H1 (cell line): ENCODE data around the gene SLC5A8. TPM values are rescaled to one million over a fixed set of nuclear protein-coding genes. Genes with fewer than 3 reads are reported as not detected.

Experiments used
- CTCF ChIA-PET: fragments of 300-600 bp; sonication (Branson Sonifier 250); formaldehyde crosslinking; loops from one replicate; lab custom pipeline; 2021; ENCODE audit not compliant: partially characterized antibody; lab: Charles Lee
- POLR2A ChIA-PET: fragments of 300-600 bp; sonication (Branson Sonifier 250); formaldehyde crosslinking; loops from one replicate; lab custom pipeline; 2021; ENCODE audit warnings: inconsistent platforms; ENCODE audit not compliant: partially characterized antibody; lab: Charles Lee
- DNase-seq, 2 experiments: peaks; one replicate each; pipeline versions ENCODE4 v3.0.0 to v3.0.0-alpha.2; 2010 to 2022; ENCODE audit warnings: low spot score in 2 of 2, low read depth in 1 of 2, mixed read lengths in 1 of 2
- FAIRE-seq: peaks from 2 replicates; lab custom pipeline; 2011; peaks lifted over from hg19 to GRCh38; lab: Jason Lieb, UNC
- H2AFZ ChIP-seq: 2 replicates; pipeline ENCODE4 v1.8.1; 2012; ENCODE audit warnings: low read length, inconsistent platforms
- H2AK5ac ChIP-seq: 2 replicates; pipeline ENCODE4 v1.6.1; 2013; ENCODE audit warnings: low read depth, low read length
- H2BK120ac ChIP-seq: replicated peaks from 2 replicates; pipeline ENCODE3; 2013; ENCODE audit warnings: low read depth, low read length, inconsistent platforms
- H2BK12ac ChIP-seq: 2 replicates; pipeline ENCODE4 v1.6.1; 2013; ENCODE audit warnings: low read depth, low read length
- H2BK15ac ChIP-seq: 2 replicates; pipeline ENCODE4 v1.6.1; 2013; ENCODE audit warnings: low read length
- H2BK20ac ChIP-seq: 2 replicates; pipeline ENCODE4 v1.6.1; 2013; ENCODE audit warnings: low read length
- H2BK5ac ChIP-seq: 2 replicates; pipeline ENCODE4 v1.6.1; 2013; ENCODE audit warnings: low read depth, low read length
- H3K14ac ChIP-seq: 2 replicates; pipeline ENCODE4 v1.6.1; 2013; ENCODE audit warnings: inconsistent platforms; ENCODE audit not compliant: insufficient read length
- H3K18ac ChIP-seq: 2 replicates; pipeline ENCODE4 v1.6.1; 2013; ENCODE audit warnings: low read length; ENCODE audit errors: extremely low read depth
- H3K23ac ChIP-seq: 2 replicates; pipeline ENCODE4 v1.6.1; 2013; ENCODE audit warnings: inconsistent platforms; ENCODE audit not compliant: insufficient read length
- H3K23me2 ChIP-seq: 2 replicates; pipeline ENCODE4 v1.6.1; 2013; ENCODE audit warnings: low read depth, low read length
- H3K27ac ChIP-seq: 2 replicates; pipeline ENCODE4 v1.6.1; 2011; ENCODE audit warnings: low read depth, low read length, inconsistent platforms
- H3K27me3 ChIP-seq, 4 experiments: replicated peaks in 1 of 4; 1 replicate in 1 of 4; 2 replicates in 3 of 4; pipeline versions ENCODE4 v1.6.1 to v1.8.1; 2011 to 2013; ENCODE audit warnings: low read length in 3 of 4, mild to moderate bottlenecking in 3 of 4, inconsistent platforms in 2 of 4, mixed read lengths in 2 of 4, moderate library complexity in 1 of 4; ENCODE audit not compliant: control insufficient read depth in 3 of 4, insufficient read depth in 3 of 4; ENCODE audit errors: extremely low read depth in 1 of 4
- H3K36me3 ChIP-seq, 4 experiments: 2 replicates each; pipeline versions ENCODE4 v1.6.1 to v1.8.1; 2011 to 2013; ENCODE audit warnings: mild to moderate bottlenecking in 4 of 4, low read length in 3 of 4, moderate library complexity in 2 of 4, control low read depth in 1 of 4, inconsistent platforms in 1 of 4; ENCODE audit not compliant: insufficient read depth in 4 of 4, control insufficient read depth in 2 of 4
- H3K4ac ChIP-seq: replicated peaks from 2 replicates; pipeline ENCODE3; 2013; ENCODE audit warnings: low read length, low read depth, mixed read lengths, inconsistent platforms; ENCODE audit not compliant: insufficient read length
- H3K4me1 ChIP-seq, 4 experiments: replicated peaks in 1 of 4; 1 replicate in 1 of 4; 2 replicates in 3 of 4; pipeline versions ENCODE4 v1.6.1 to v1.8.1; 2011 to 2013; ENCODE audit warnings: low read length in 3 of 4, inconsistent platforms in 2 of 4, mixed read lengths in 1 of 4; ENCODE audit not compliant: insufficient read depth in 4 of 4, control insufficient read depth in 3 of 4
- H3K4me2 ChIP-seq, 2 experiments: 2 replicates each; pipeline versions ENCODE4 v1.6.1 to v1.8.1; 2011 to 2013; ENCODE audit warnings: low read depth in 2 of 2, low read length in 2 of 2, control low read depth in 1 of 2, inconsistent platforms in 1 of 2, mild to moderate bottlenecking in 1 of 2; ENCODE audit not compliant: insufficient read depth in 1 of 2
- H3K4me3 ChIP-seq, 4 experiments: fragments of 200-600, 300-600 bp in 1 of 4; sonication (generic), shearing (Covaris generic), sonication (Bioruptor Twin) in 1 of 4; 2 replicates each; pipeline versions ENCODE4 v1.5.1 to v1.8.1; 2011 to 2016; ENCODE audit warnings: low read length in 4 of 4, low read depth in 3 of 4, control low read depth in 2 of 4, inconsistent platforms in 2 of 4, mild to moderate bottlenecking in 2 of 4, mixed read lengths in 1 of 4, moderate library complexity in 1 of 4; ENCODE audit not compliant: insufficient read depth in 2 of 4; ENCODE audit errors: extremely low read depth in 1 of 4
- H3K56ac ChIP-seq: replicated peaks from 2 replicates; pipeline ENCODE3; 2013; ENCODE audit warnings: low read depth, mild to moderate bottlenecking, mixed read lengths, low read length, inconsistent platforms; ENCODE audit not compliant: insufficient read length
- H3K79me1 ChIP-seq: 2 replicates; pipeline ENCODE4 v1.6.1; 2013; ENCODE audit warnings: low read depth, low read length, control low read depth
- H3K79me2 ChIP-seq, 2 experiments: 2 replicates each; pipeline versions ENCODE4 v1.6.1 to v1.8.1; 2012 to 2013; ENCODE audit warnings: low read length in 2 of 2, mild to moderate bottlenecking in 2 of 2, inconsistent platforms in 1 of 2; ENCODE audit not compliant: insufficient read depth in 2 of 2, control insufficient read depth in 1 of 2
- H3K9ac ChIP-seq, 4 experiments: replicated peaks in 1 of 4; 1 replicate in 1 of 4; 2 replicates in 3 of 4; pipeline versions ENCODE4 v1.6.1 to v1.8.1; 2011 to 2013; ENCODE audit warnings: low read depth in 3 of 4, low read length in 3 of 4, control low read depth in 2 of 4, mild to moderate bottlenecking in 2 of 4, moderate library complexity in 2 of 4, inconsistent platforms in 1 of 4; ENCODE audit errors: extremely low read depth in 1 of 4
- H3K9me3 ChIP-seq, 2 experiments: 2 replicates each; pipeline versions ENCODE4 v1.6.1 to v1.8.1; 2012 to 2013; ENCODE audit warnings: mild to moderate bottlenecking in 2 of 2, moderate library complexity in 2 of 2, control low read depth in 1 of 2, inconsistent platforms in 1 of 2, low read depth in 1 of 2, low read length in 1 of 2, mixed read lengths in 1 of 2; ENCODE audit not compliant: insufficient read depth in 2 of 2
- H4K20me1 ChIP-seq, 2 experiments: replicated peaks in 1 of 2; 2 replicates each; pipeline versions ENCODE3 to v1.8.1; 2011 to 2013; ENCODE audit warnings: inconsistent platforms in 2 of 2, low read length in 2 of 2, mild to moderate bottlenecking in 1 of 2; ENCODE audit not compliant: insufficient read depth in 2 of 2, control insufficient read depth in 1 of 2
- H4K5ac ChIP-seq: 2 replicates; pipeline ENCODE4 v1.6.1; 2013; ENCODE audit warnings: low read length, low read depth, mixed read lengths, inconsistent platforms; ENCODE audit not compliant: insufficient read length
- H4K8ac ChIP-seq: 2 replicates; pipeline ENCODE4 v1.8.0; 2013; ENCODE audit warnings: mild to moderate bottlenecking, moderate library complexity, low read length, inconsistent platforms; ENCODE audit not compliant: insufficient read depth; ENCODE audit errors: extremely low read depth
- H4K91ac ChIP-seq: replicated peaks from 2 replicates; pipeline ENCODE3; 2013; ENCODE audit warnings: low read length, mixed read lengths, inconsistent platforms; ENCODE audit not compliant: insufficient read length
- CTCF ChIP-seq, 3 experiments: IDR thresholded peaks; 1 replicate in 2 of 3; 2 replicates in 1 of 3; pipeline versions ENCODE4 v1.5.1 to v1.6.1; 2011; ENCODE audit warnings: low read length in 3 of 3, mild to moderate bottlenecking in 3 of 3, inconsistent platforms in 2 of 3, low read depth in 1 of 3, moderate library complexity in 1 of 3; ENCODE audit not compliant: insufficient read depth in 1 of 3; ENCODE audit errors: control extremely low read depth in 1 of 3
- KDM4A ChIP-seq: IDR thresholded peaks from one replicate; pipeline ENCODE4 v1.7.1; 2012; ENCODE audit warnings: low read depth, mild to moderate bottlenecking, moderate library complexity, low read length, inconsistent platforms; ENCODE audit not compliant: severe bottlenecking
- POLR2AphosphoS5 ChIP-seq: IDR thresholded peaks from 2 replicates; pipeline ENCODE4 v1.6.1; 2011; ENCODE audit warnings: low read depth, low read length
- POU5F1 ChIP-seq: IDR thresholded peaks from 2 replicates; pipeline ENCODE4 v1.6.1; 2011; ENCODE audit warnings: low read depth, mild to moderate bottlenecking, low read length, moderate library complexity
- RNF2 ChIP-seq: fragments of 200-900, 300-1000 bp; sonication (generic); IDR thresholded peaks from 2 replicates; pipeline ENCODE4 v1.7.1; 2016; ENCODE audit warnings: borderline replicate concordance, low read depth, mild to moderate bottlenecking, antibody characterized with exemption, low read length; ENCODE audit not compliant: poor library complexity, severe bottlenecking; ENCODE audit errors: missing control alignments
- WGBS, 2 experiments: shearing (Covaris generic) in 1 of 2; methylation state at CpG; one replicate each; pipeline versions ENCODE4 v1.1.6 to v1.1.7; 2013 to 2015; ENCODE audit warnings: low lambda C conversion rate in 2 of 2, mixed read lengths in 2 of 2, inconsistent platforms in 1 of 2, low coverage in 1 of 2, missing lambda C conversion rate in 1 of 2; ENCODE audit not compliant: insufficient replicate concordance in 2 of 2, insufficient coverage in 1 of 2, insufficient read length in 1 of 2; ENCODE audit errors: extremely low coverage in 1 of 2, missing lambda C conversion rate in 1 of 2; 5-methylcytosine and 5-hydroxymethylcytosine counted together
- polyA plus RNA-seq, 7 experiments: library from polyadenylated mRNA; depleted of rRNA in 3 of 7; stranded (reverse) in 5 of 7; unstranded in 2 of 7; fragments of >200 nt in 5 of 7; fragments of 200-250 nt in 2 of 7; gene quantifications; 1 replicate in 5 of 7; 2 replicates in 1 of 7; 4 replicates in 1 of 7; pipeline versions ENCODE4 v1.2.1 to v1.2.3, GENCODE V29; 2011 to 2013; ENCODE audit warnings: missing spikeins in 2 of 7, mixed read lengths in 2 of 7
- total RNA-seq: library from RNA; stranded (reverse); fragmentation: NEBNext Ultra II Directional; extraction: Animal tissue kit (Norgen Biotek cat#: 25700); gene quantifications from 2 replicates; pipeline ENCODE4 v1.2.1, GENCODE V29; 2021

The SLC5A8 gene
- total and polyA plus RNA-seq, 2 of the 8 experiments (the other 6 are each of a cell fraction or from before 2014, with no cell fraction given), result 0.11 to 0.21 TPM

DNA sequence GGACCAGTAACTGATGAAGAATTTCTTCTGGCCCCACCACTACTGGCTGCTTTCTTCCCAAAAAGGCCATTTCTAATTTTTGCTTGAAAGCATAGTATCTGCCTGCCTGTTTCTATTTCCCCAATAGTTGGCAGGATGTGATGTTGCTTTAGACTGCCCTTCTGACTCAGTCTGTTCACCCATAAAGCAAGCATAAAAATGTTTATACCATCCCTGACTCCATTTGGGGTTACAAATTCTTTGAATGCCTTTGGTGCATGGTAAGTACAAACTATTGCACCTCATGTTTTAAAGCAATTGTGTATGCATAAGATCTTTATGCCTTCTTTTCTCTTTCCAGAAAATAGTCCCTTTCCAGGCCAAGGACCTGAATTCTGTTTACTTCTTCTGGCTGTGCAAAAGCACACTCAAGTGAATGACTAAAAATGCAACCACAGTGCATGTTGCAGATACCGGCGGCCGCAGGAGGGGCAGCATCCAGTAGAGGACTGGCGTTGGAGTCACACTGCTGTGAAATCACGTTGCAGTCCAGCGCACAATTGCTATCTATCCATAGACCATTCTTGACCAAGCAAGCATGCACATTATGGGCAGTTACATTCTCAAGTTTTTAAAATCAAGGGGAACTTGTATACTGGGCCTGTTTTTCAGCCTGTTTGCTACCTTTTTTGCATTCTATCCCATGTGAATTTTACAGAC lies 82.4 kb downstream of the SLC5A8 start:
- no peak overlapping the region for H3K27ac ChIP-seq
- no peak overlapping the region for H2AFZ ChIP-seq

More for the DNA sequence above, 82.4 kb downstream of the SLC5A8 start:
- Histone ChIP-seq H3K79me2 (no peaks in the 10 kb centered on the region), H3K23me2 (no peaks in the 10 kb centered on the region), H3K79me1 (no peaks in the 10 kb centered on the region), H4K91ac (no peak overlapping the region), H4K20me1 (no peaks in the 10 kb centered on the region), H2BK20ac (no peak overlapping the region), H3K9me3 (no peaks in the 10 kb centered on the region), H3K4me1 (no peaks in the 10 kb centered on the region), H2AK5ac (no peak overlapping the region), H2BK5ac (no peak overlapping the region), H2BK12ac (no peak overlapping the region), H3K23ac (no peak overlapping the region), H3K14ac (no peak overlapping the region), H3K4me3 (no peak overlapping the region), H3K18ac (no peak overlapping the region), H4K5ac (no peak overlapping the region), H3K56ac (no peak overlapping the region), H2BK120ac (no peak overlapping the region), H2BK15ac (no peak overlapping the region), H3K4me2 (no peak overlapping the region), H3K36me3 (no peaks in the 10 kb centered on the region), H4K8ac (no peak overlapping the region), H3K4ac (no peak overlapping the region), H3K27me3 (no peaks in the 10 kb centered on the region), H3K9ac (no peak overlapping the region)
- POLR2A ChIA-PET, result no interaction called here
- TF ChIP-seq KDM4A, result no peak
- TF ChIP-seq CTCF (IDR thresholded peaks at IDR 0.05; ENCODE audit: control extremely low read depth in 1 of 3, insufficient read depth in 1 of 3, low read depth in 1 of 3, low read length in 3 of 3), result no peak
- no peak for TF ChIP-seq RNF2
- no peak for TF ChIP-seq POLR2AphosphoS5
- TF ChIP-seq POU5F1, result no peak
- DNase-seq (no peak), FAIRE-seq (no peak)
- 87% methylated on average over 6 of the region's 6 CpGs; no CpG with 5 or more reads in 1 of the 2 experiments for WGBS, 2 experiments
- CTCF ChIA-PET, result no interaction called here
